Smooth muscle cell (in vitro differentiated cells): ENCODE results near the gene SESN1. TPM values are rescaled to one million over a fixed set of nuclear protein-coding genes. Genes with fewer than 3 reads are reported as not detected.
A peak's percentile ranks its signal among the peaks of the same experiment; 100 is the strongest.

Experiments used
- DNase-seq: peaks from one replicate; lab custom pipeline; 2025; ENCODE audit not compliant: unreplicated experiment; lab: John Stamatoyannopoulos, UW
- H2AFZ ChIP-seq: fragments of 200-600 bp; sonication (generic); 2 replicates; pipeline ENCODE4 v1.6.0; 2016; ENCODE audit warnings: antibody characterized with exemption, low read depth, mild to moderate bottlenecking
- H3F3A ChIP-seq: fragments of 200-600 bp; sonication (generic); 2 replicates; pipeline ENCODE4 v1.6.0; 2017; ENCODE audit warnings: antibody characterized with exemption, low read depth
- H3K27ac ChIP-seq: fragments of 200-600 bp; sonication (generic); 2 replicates; pipeline ENCODE4 v1.5.1; 2016; ENCODE audit warnings: low read depth, mild to moderate bottlenecking
- H3K27me3 ChIP-seq: fragments of 200-600 bp; sonication (generic); 2 replicates; pipeline ENCODE4 v1.6.1; 2016; ENCODE audit warnings: low read depth, mild to moderate bottlenecking
- H3K36me3 ChIP-seq: fragments of 200-600 bp; sonication (generic); 2 replicates; pipeline ENCODE4 v1.5.1; 2016; ENCODE audit warnings: low read depth
- H3K4me1 ChIP-seq: fragments of 200-600 bp; sonication (generic); 2 replicates; pipeline ENCODE4 v1.5.1; 2016; ENCODE audit warnings: low read depth
- H3K4me2 ChIP-seq: fragments of 200-600 bp; sonication (generic); 2 replicates; pipeline ENCODE4 v1.6.0; 2016; ENCODE audit warnings: mild to moderate bottlenecking
- H3K4me3 ChIP-seq: fragments of 200-600 bp; sonication (generic); 2 replicates; pipeline ENCODE4 v1.5.1; 2016; ENCODE audit warnings: mild to moderate bottlenecking
- H3K79me2 ChIP-seq: fragments of 200-600 bp; sonication (generic); 2 replicates; pipeline ENCODE4 v1.6.0; 2016; ENCODE audit warnings: low read depth, mild to moderate bottlenecking
- H3K9ac ChIP-seq: fragments of 200-600 bp; sonication (generic); 2 replicates; pipeline ENCODE4 v1.6.0; 2016; ENCODE audit warnings: low read depth
- H3K9me3 ChIP-seq: fragments of 200-600 bp; sonication (generic); replicated peaks from 2 replicates; pipeline ENCODE4 v1.5.1; 2016; ENCODE audit warnings: low read depth
- H4K20me1 ChIP-seq: fragments of 200-600 bp; sonication (generic); 2 replicates; pipeline ENCODE4 v1.6.0; 2016; ENCODE audit warnings: low read depth
- WGBS: methylation state at CpG from one replicate; pipeline ENCODE4 v1.1.7; 2016; ENCODE audit warnings: low lambda C conversion rate; 5-methylcytosine and 5-hydroxymethylcytosine counted together
- polyA plus RNA-seq: library from polyadenylated mRNA; unstranded; fragments of >200 nt; fragmentation: Nextera tagmentation; extraction: Ambion mirVana; gene quantifications from 2 replicates; pipeline ENCODE4 v1.2.1, GENCODE V29; 2016
- total RNA-seq: library from RNA; depleted of rRNA; stranded (reverse); fragments of >200 nt; gene quantifications from 2 replicates; pipeline ENCODE4 v1.2.3, GENCODE V29; 2014
- TF ChIP-seq, protein P1 (sequence below): fragments of 200-600 bp; sonication (generic); IDR thresholded peaks from 2 replicates; pipeline ENCODE4 v1.5.1; 2017; ENCODE audit warnings: borderline replicate concordance, mild to moderate bottlenecking, antibody characterized with exemption; ENCODE audit not compliant: insufficient read depth, poor library complexity, severe bottlenecking

SESN1 gene
- total and polyA plus RNA-seq, 2 experiments from 2014 or later: 24.1 to 38.7 TPM

DNA sequence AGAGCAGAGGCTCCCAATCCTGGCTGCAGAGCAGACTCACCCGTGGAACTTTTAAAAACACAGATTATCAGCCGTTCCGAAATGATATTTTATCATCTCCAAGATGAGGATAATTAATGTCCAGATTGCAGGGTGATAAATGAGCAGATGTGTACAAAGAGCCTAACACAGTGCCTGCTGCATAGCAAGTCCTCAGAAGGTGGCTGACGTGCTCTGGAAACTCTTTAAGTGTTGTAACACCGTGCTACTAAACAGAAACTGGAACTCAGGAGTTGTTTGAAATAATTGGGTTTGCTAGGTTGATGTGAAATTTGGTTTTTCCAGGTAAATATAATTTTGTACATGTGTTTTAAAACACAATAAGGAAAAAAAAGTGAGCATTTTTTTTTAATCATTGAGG lies 128.4 kb downstream of the SESN1 start:
- TF ChIP-seq, protein P1, sequence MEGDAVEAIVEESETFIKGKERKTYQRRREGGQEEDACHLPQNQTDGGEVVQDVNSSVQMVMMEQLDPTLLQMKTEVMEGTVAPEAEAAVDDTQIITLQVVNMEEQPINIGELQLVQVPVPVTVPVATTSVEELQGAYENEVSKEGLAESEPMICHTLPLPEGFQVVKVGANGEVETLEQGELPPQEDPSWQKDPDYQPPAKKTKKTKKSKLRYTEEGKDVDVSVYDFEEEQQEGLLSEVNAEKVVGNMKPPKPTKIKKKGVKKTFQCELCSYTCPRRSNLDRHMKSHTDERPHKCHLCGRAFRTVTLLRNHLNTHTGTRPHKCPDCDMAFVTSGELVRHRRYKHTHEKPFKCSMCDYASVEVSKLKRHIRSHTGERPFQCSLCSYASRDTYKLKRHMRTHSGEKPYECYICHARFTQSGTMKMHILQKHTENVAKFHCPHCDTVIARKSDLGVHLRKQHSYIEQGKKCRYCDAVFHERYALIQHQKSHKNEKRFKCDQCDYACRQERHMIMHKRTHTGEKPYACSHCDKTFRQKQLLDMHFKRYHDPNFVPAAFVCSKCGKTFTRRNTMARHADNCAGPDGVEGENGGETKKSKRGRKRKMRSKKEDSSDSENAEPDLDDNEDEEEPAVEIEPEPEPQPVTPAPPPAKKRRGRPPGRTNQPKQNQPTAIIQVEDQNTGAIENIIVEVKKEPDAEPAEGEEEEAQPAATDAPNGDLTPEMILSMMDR: no peak
- WGBS: 95% methylated on average over 5 of the region's 5 CpGs
- no peak overlapping the region for H2AFZ ChIP-seq
- H3K9me3 ChIP-seq: no peaks in the 10 kb centered on the region
- H3F3A ChIP-seq: no peaks in the 10 kb centered on the region
- H3K9ac ChIP-seq: no peak overlapping the region
- DNase-seq: no peak
- H3K27ac ChIP-seq: peak overlapping the region; percentile 29
- no peaks in the 10 kb centered on the region for H3K27me3 ChIP-seq
- H3K4me1 ChIP-seq: peaks cover 11% of the 10 kb centered on the region
- H3K4me3 ChIP-seq: no peak overlapping the region
- no peaks in the 10 kb centered on the region for H3K36me3 ChIP-seq
- H3K4me2 ChIP-seq: peak overlapping the region; percentile 9
- H4K20me1 ChIP-seq: no peaks in the 10 kb centered on the region
- no peaks in the 10 kb centered on the region for H3K79me2 ChIP-seq

DNA sequence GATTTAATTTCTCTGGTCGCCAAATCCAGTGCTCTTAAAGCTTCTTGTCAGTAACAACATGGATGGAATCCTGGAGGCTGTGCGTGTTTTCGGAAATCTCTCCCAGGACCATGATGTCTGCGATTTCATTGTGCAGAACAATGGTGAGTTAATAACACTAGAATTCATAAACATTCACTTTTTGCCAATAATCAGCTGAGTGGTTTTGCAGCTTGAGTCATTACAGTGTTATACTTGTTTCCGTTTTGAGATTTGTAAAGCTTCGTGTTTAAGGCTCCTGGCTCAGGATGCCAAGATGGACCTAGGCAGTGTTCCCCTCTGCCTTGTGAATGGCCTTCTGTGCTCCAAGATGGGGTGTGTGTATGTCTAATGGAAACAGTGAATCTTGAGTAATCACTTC lies 132.7 kb downstream of the SESN1 start:
- Histone ChIP-seq H3K4me2 (no peak overlapping the region), H3K4me1 (peaks cover 8% of the 10 kb centered on the region), H4K20me1 (no peaks in the 10 kb centered on the region), H3K27ac (no peak overlapping the region), H3K9ac (no peak overlapping the region), H2AFZ (no peak overlapping the region), H3K36me3 (no peaks in the 10 kb centered on the region), H3F3A (no peaks in the 10 kb centered on the region), H3K27me3 (no peaks in the 10 kb centered on the region), H3K9me3 (no peaks in the 10 kb centered on the region), H3K4me3 (no peak overlapping the region), H3K79me2 (no peaks in the 10 kb centered on the region)
- no peak for DNase-seq
- 83% methylated on average over 6 of the region's 6 CpGs for WGBS
- TF ChIP-seq, protein P1: no peak

DNA sequence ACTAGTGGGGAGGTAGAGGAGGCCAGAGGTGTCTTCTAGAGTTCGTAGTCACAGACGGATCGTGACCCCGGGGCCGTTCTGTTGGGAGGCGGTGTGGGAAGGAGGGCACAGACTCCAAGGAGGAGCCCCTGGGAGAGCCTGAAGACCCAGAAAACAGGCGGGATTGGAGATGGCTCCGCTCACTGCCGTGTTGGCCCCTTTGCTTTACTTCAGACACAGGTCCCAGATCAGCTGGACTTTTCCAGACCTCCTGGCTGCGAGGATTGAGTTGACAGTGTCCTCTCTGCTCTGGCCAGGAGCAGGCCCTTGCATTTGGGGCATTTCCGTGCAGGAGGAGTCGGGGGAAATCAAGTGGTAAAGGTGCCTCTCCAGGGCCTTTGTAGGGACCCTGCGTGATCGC lies 133.6 kb downstream of the SESN1 start:
- TF ChIP-seq, protein P1: no peak
- no peak overlapping the region for H3K4me3 ChIP-seq
- H3K9ac ChIP-seq: no peak overlapping the region
- no peaks in the 10 kb centered on the region for H3K9me3 ChIP-seq
- no peak overlapping the region for H2AFZ ChIP-seq
- no peaks in the 10 kb centered on the region for H3F3A ChIP-seq
- H4K20me1 ChIP-seq: no peaks in the 10 kb centered on the region
- H3K4me1 ChIP-seq: no peaks in the 10 kb centered on the region
- 97% methylated on average over 14 of the region's 14 CpGs for WGBS
- DNase-seq: no peak
- no peaks in the 10 kb centered on the region for H3K79me2 ChIP-seq
- no peak overlapping the region for H3K4me2 ChIP-seq
- no peak overlapping the region for H3K27ac ChIP-seq
- H3K27me3 ChIP-seq: no peaks in the 10 kb centered on the region
- H3K36me3 ChIP-seq: no peaks in the 10 kb centered on the region

DNA sequence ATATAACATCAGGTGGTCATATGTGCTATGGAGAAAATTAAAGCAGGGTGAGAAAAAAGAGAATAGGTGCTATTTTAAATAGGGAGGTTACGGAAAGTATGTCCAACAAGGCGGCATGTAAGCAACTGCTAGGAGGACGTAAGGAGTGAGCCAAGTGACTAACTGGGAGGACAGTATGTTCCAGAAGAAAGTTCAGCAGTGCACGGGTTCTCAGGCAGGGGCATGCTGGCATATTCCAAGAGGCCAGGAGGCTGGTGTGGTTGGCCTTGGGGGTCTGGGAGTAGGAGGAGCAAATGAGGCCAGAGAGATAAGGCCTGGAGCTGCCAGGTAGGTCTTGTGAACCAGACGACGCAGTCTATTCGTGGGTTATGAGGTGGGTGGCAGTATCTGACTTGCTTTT lies 134.0 kb downstream of the SESN1 start:
- Histone ChIP-seq H3K4me1 (no peaks in the 10 kb centered on the region), H3K9ac (no peak overlapping the region), H3K27me3 (no peaks in the 10 kb centered on the region), H4K20me1 (no peaks in the 10 kb centered on the region), H3K79me2 (no peaks in the 10 kb centered on the region), H2AFZ (no peak overlapping the region), H3K9me3 (no peaks in the 10 kb centered on the region), H3K4me3 (no peak overlapping the region), H3F3A (no peaks in the 10 kb centered on the region), H3K36me3 (no peaks in the 10 kb centered on the region), H3K27ac (no peak overlapping the region), H3K4me2 (no peak overlapping the region)
- 90% methylated on average over 7 of the region's 7 CpGs for WGBS
- no peak for DNase-seq
- TF ChIP-seq, protein P1: no peak
